RWPE2 (cell line): ENCODE measurements around the gene NR6A1.

Experiments
- ATAC-seq: fragments of 200-7000 bp; cut with Tn5 transposase; 3 replicates; pipeline ENCODE4 v1.9.1; 2021; ENCODE audit warnings: low read depth
- DNase-seq: peaks from one replicate; pipeline ENCODE4 v3.0.0-alpha.2; 2020; ENCODE audit warnings: low spot score
- H3K27ac ChIP-seq: fragments of 450-650 bp; 2 replicates; pipeline ENCODE4 v1.5.1; 2017; ENCODE audit warnings: mild to moderate bottlenecking; ENCODE audit not compliant: poor library complexity, severe bottlenecking
- H3K27me3 ChIP-seq: fragments of 250-450 bp; sonication (Bioruptor Pico); 2 replicates; pipeline ENCODE4 v1.5.1; 2021; ENCODE audit warnings: mild to moderate bottlenecking, moderate library complexity; ENCODE audit not compliant: insufficient read depth, poor library complexity, severe bottlenecking
- H3K36me3 ChIP-seq: fragments of 250-450 bp; sonication (Bioruptor Pico); 2 replicates; pipeline ENCODE4 v1.5.1; 2020; ENCODE audit warnings: low read depth, mild to moderate bottlenecking, moderate library complexity
- H3K4me1 ChIP-seq: fragments of 250-450 bp; sonication (Bioruptor Pico); 2 replicates; pipeline ENCODE4 v1.5.1; 2021; ENCODE audit warnings: mild to moderate bottlenecking, moderate library complexity; ENCODE audit not compliant: insufficient read depth, poor library complexity, severe bottlenecking
- H3K4me3 ChIP-seq: fragments of 250-450 bp; sonication (Bioruptor Pico); 2 replicates; pipeline ENCODE4 v1.5.1; 2021; ENCODE audit warnings: mild to moderate bottlenecking, moderate library complexity; ENCODE audit not compliant: severe bottlenecking
- H3K9me3 ChIP-seq: fragments of 250-450 bp; sonication (Bioruptor Pico); 2 replicates; pipeline ENCODE4 v1.5.1; 2021; ENCODE audit warnings: mild to moderate bottlenecking, moderate library complexity; ENCODE audit not compliant: severe bottlenecking
- CTCF ChIP-seq: fragments of 450-650 bp; IDR thresholded peaks from one replicate; pipeline ENCODE4 v1.5.1; 2017; ENCODE audit warnings: mild to moderate bottlenecking, moderate library complexity; ENCODE audit not compliant: poor library complexity, severe bottlenecking

Gene NR6A1

GRCh38 chr9:124522121-124523098 lies 248.7 kb downstream of the NR6A1 start:
- no peaks in the 10 kb centered on the region for H3K9me3 ChIP-seq
- H3K4me3 ChIP-seq, result no peak overlapping the region
- no peaks in the 10 kb centered on the region for H3K27me3 ChIP-seq
- no peak overlapping the region for H3K27ac ChIP-seq
- H3K36me3 ChIP-seq, result no peaks in the 10 kb centered on the region
- TF ChIP-seq CTCF, result no peak
- no peaks in the 10 kb centered on the region for H3K4me1 ChIP-seq
- ATAC-seq (no peak), DNase-seq (no peak)

GRCh38 chr9:124521142-124521541 lies 250.0 kb downstream of the NR6A1 start:
- Histone ChIP-seq H3K4me1 (no peaks in the 10 kb centered on the region), H3K27me3 (no peaks in the 10 kb centered on the region), H3K4me3 (no peak overlapping the region), H3K27ac (no peak overlapping the region), H3K9me3 (no peaks in the 10 kb centered on the region), H3K36me3 (no peaks in the 10 kb centered on the region)
- ATAC-seq, result no peak
- TF ChIP-seq CTCF, result no peak
- no peak for DNase-seq

GRCh38 chr9:124520206-124520596 lies 250.9 kb downstream of the NR6A1 start:
- Histone ChIP-seq H3K4me1 (no peaks in the 10 kb centered on the region), H3K27me3 (no peaks in the 10 kb centered on the region), H3K27ac (no peak overlapping the region), H3K9me3 (no peaks in the 10 kb centered on the region), H3K36me3 (no peaks in the 10 kb centered on the region), H3K4me3 (no peak overlapping the region)
- ATAC-seq (no peak), DNase-seq (no peak)
- no peak for TF ChIP-seq CTCF

- Histone ChIP-seq H3K36me3 (no peaks in the 10 kb centered on the region), H3K27ac (no peak overlapping the region), H3K4me1 (no peaks in the 10 kb centered on the region), H3K9me3 (no peaks in the 10 kb centered on the region), H3K4me3 (no peak overlapping the region), H3K27me3 (no peaks in the 10 kb centered on the region)
- no peak for TF ChIP-seq CTCF
- no peak for DNase-seq
- no peak for ATAC-seq
Observed at GRCh38 chr9:124518116-124518515, 253.0 kb downstream of the NR6A1 start.

- ATAC-seq, result no peak
- DNase-seq, result no peak
- Histone ChIP-seq H3K36me3 (no peaks in the 10 kb centered on the region), H3K27ac (no peak overlapping the region), H3K9me3 (no peaks in the 10 kb centered on the region), H3K4me1 (no peaks in the 10 kb centered on the region), H3K4me3 (no peak overlapping the region), H3K27me3 (no peaks in the 10 kb centered on the region)
- TF ChIP-seq CTCF, result no peak
Observed at GRCh38 chr9:124517600-124517999, 253.5 kb downstream of the NR6A1 start.
